Keratinocyte (primary cell): ENCODE data around the gene POGLUT3.

ENCODE experiments used
- CTCF ChIP-seq, 3 experiments: IDR thresholded peaks in 1 of 3; conservative IDR thresholded peaks in 1 of 3; optimal IDR thresholded peaks in 1 of 3; 2 replicates in 2 of 3; 3 replicates in 1 of 3; pipeline versions ENCODE3 to v1.5.1; 2011; ENCODE audit warnings: low read length in 3 of 3, mild to moderate bottlenecking in 3 of 3, moderate library complexity in 2 of 3, control low read depth in 1 of 3, inconsistent platforms in 1 of 3; ENCODE audit not compliant: insufficient read depth in 2 of 3; ENCODE audit errors: extremely low read depth in 1 of 3
- EZH2 ChIP-seq: IDR thresholded peaks from one replicate; pipeline ENCODE4 v1.6.1; 2012; ENCODE audit warnings: inconsistent platforms, mild to moderate bottlenecking, low read length, moderate library complexity

- TF ChIP-seq CTCF (optimal IDR thresholded peaks at IDR 0.05 in 1 of 3, IDR thresholded peaks at IDR 0.05 in 1 of 3, conservative IDR thresholded peaks at IDR 0.05 in 1 of 3; ENCODE audit: extremely low read depth in 1 of 3, insufficient read depth in 2 of 3, low read length in 3 of 3) (no peak), EZH2 (no peak)
Observed at GRCh38 chr11:108486331-108486730, 11.9 kb downstream of the POGLUT3 start.
